Neural progenitor cell (in vitro differentiated cells): ENCODE data around the gene RSPO4.

Experiments used
- EZH2 ChIP-seq: fragments of 200-600 bp; sonication (generic); IDR thresholded peaks from 2 replicates; pipeline ENCODE4 v1.6.1; 2017; ENCODE audit warnings: antibody characterized with exemption, mild to moderate bottlenecking, moderate library complexity
- EZH2phosphoT487 ChIP-seq: fragments of 200-600 bp; sonication (generic); IDR thresholded peaks from 2 replicates; pipeline ENCODE4 v1.6.1; 2017; ENCODE audit warnings: antibody characterized with exemption
- TF ChIP-seq, protein P1 (sequence below): fragments of 200-600 bp; sonication (generic); IDR thresholded peaks from 2 replicates; pipeline ENCODE4 v1.5.1; 2017; ENCODE audit warnings: antibody characterized with exemption, mild to moderate bottlenecking

DNA sequence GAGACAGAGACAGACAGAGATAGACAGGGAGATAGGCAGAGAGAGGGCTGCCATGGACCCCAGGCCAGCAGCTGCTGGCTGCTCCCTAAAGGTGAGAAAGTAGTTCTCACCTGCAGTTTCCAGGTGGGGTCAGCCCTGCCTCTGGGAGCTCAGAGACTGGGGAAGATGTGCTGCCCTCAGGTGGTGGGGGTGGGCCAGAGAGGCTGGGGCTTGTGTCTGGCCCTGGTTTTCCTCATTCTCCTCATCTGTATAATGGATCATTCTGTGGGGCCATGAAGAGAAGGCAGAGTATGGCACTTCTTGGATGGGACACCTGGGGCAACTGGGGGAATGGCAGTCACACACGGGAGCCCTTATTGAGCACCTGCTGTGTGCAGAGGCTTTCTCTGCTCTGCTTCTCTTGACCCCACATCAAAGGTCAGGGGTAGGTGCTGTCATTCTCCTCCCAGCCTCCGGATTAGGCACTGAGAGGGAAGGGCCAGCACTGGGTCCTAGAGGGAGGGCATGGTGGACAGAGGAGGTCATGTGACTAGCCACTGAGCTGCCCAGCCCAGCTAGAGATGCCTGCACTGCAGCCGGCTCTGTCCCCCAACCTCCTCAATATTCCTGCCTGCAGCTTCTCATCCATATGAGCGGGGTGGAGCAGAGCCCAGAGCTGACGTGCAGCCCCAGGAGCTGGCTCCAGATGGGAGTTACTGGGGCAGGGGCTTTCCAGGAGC is 90.1 kb downstream of the RSPO4 start:
- TF ChIP-seq, protein P1, sequence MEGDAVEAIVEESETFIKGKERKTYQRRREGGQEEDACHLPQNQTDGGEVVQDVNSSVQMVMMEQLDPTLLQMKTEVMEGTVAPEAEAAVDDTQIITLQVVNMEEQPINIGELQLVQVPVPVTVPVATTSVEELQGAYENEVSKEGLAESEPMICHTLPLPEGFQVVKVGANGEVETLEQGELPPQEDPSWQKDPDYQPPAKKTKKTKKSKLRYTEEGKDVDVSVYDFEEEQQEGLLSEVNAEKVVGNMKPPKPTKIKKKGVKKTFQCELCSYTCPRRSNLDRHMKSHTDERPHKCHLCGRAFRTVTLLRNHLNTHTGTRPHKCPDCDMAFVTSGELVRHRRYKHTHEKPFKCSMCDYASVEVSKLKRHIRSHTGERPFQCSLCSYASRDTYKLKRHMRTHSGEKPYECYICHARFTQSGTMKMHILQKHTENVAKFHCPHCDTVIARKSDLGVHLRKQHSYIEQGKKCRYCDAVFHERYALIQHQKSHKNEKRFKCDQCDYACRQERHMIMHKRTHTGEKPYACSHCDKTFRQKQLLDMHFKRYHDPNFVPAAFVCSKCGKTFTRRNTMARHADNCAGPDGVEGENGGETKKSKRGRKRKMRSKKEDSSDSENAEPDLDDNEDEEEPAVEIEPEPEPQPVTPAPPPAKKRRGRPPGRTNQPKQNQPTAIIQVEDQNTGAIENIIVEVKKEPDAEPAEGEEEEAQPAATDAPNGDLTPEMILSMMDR: no peak
- TF ChIP-seq EZH2 (no peak), EZH2phosphoT487 (no peak)
